ENCODE results near the gene PKNOX2.

The PKNOX2 gene

DNA sequence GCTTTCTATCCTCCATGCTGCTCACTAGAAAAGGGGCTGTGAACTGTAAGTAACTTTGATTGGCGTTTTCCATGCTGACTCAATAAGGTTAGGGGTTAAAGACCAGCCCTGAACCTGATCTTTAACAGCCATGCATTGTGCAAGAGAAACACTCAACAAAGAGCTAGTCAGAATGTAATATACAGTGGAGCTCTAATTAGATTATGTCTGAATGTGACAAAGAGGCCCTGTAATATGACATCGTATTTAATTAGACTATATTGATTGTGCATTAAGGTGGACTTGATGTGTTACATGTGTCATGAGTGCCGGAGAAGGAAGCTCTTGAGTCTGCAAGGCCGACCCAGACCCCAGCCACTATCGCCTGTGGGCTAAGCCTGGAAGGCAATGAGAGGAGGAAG lies 70.5 kb downstream of the PKNOX2 start:
- DNase-seq (ENCODE audit: low spot score) = no peak

DNA sequence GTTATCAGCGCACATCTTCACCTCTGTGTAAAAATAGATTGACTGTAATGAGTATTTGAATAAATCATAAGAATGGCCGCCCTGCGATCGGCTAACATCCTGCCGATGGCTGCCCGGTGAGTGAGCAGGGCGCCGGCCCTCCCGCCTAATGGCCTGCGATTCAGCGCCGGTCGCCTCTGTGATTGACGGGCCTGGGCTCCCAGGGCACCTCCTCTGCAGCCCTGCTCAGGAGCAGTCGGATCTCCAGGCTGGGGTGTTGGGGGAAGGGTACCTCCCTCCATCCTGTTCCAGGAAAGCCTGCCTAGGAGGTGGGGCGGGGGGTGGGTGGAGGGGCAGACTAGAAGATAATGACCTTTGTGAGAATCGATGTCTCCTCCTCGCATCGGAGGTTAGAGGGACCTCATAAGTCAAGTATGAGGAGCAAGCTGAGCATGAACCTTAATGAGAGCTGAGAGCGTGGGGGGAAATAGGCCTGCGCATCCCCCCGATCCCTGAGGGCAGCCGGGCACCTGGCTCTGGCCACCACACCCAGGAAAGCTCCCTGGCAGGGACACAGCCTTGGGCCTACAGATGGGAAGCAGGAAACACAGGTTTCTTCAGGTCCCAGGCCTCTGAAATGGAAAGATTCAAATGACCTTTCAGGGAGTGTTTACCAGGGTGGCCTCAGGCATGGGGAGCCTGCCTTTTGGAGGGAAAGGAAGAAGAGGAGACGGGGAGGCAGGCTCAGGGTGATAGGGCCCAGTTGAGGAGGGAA lies 71.7 kb downstream of the PKNOX2 start:
- DNase-seq (ENCODE audit: low spot score) = no peak

DNA sequence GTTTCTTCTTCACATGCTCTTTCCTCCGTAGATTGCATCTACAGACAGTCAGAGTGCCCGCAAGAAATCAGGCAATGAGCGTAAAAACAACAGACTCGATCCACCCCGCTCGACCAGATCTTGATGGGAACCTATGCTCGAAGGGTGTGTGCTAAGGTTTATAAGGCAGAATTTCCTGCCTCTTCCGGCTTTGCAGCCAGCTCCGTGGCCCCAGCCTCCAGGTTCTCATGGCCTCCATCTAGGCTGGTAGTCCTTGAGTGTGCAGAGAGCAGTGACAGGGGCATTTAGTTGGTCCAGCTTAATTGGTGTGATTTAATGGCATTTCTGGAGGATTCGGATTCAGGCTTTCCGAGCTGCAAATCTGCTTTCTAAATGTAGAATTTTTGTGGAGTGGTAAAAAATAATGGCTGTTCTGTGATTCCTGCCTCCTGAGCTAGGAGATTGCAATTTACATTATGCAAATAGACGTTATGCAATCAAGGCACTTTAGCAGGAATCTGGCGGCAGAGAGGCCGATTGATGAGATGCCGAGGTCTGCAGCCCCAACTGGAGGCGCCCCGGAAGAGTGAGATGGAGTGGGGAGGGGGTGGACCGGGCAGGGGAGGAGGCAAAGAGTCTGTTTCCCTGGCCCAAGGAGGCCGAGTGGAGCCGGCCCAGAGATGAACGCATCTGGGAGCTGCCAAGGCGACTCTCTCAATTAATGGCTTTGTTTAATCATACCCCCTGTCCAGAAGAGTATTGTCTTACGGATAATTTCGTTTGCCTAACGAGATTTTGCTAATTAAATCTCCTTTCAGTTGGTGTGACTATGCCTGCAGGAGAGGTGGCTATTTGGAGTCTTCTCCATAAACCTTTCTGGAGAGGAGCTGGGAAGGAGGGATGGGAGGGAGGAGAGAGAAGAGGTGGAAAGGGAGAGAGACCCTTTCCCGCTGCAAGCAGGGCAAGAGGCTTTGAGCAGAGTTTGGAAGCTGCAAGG lies 75.3 kb downstream of the PKNOX2 start:
- DNase-seq (ENCODE audit: low spot score) = no peak

DNA sequence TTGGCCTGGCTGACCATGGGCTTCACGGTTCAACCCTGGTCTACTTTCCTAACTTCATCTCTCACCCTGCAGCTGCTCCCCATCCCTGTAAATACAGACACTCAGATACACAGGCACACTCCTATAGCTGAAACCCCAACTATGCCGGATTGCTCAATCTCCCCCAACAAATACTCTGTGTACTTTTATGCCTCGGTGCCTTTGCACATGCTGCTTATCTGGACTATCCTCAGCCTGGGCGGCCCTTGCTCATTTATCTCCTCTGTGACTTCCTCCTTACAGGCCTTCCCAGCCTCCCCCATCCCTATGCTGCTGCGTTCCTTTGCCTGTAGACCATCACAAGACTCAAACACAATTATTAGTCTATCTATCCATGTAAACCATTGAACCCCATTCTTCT lies 76.6 kb downstream of the PKNOX2 start:
- no peak for DNase-seq (ENCODE audit: low spot score)

DNA sequence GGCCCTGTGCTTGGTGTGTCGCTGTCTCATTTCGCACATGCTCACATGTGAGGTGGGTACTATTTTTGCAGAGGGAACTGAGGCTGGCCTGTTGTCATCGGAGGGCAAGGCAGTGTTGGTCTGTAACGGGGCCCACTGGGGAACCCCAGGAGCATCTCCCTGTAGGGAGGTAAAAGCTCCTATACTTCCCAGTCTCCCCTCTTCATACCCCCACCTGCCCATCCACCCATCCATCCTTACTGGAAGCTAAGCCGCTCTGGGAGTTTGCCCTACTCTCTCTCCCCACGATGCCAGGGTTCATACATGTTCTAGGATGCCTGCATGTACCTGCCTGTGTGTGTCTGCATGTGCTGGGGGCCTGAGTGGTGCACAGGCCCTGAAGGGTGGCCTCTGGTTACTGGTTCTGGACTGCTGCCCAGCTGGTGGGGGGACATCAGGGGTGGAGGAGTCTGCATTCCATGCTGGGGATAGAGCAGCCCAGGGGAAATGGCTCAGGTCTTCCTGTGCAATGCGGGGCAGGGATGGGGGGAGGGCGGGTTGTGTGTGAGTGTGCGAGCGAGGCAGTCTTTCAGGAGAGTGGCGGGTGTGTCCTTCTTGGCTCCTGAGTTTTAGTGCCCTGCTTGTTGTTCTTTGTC lies 77.7 kb downstream of the PKNOX2 start:
- DNase-seq (ENCODE audit: low spot score) = no peak

DNA sequence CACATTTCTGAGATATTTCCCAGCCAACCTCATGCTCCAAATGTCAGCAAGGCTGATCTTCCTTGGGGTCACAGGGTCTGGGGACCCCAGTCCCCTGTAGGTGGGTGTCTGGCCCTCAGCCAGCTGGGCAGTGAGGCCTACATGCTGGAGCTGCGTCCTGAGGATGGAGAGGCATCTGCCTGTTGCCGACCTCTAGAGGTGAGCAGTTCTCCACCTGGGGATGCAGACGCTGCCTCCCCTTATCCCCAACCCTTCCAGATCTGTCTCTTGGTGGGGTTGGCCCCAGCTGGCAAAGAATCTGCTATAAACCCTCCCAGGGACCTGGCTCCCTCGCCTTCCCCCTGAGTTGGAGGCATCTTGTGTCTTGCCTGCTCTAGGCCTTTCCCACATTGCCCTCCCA lies 79.6 kb downstream of the PKNOX2 start:
- DNase-seq (ENCODE audit: low spot score) = no peak

DNA sequence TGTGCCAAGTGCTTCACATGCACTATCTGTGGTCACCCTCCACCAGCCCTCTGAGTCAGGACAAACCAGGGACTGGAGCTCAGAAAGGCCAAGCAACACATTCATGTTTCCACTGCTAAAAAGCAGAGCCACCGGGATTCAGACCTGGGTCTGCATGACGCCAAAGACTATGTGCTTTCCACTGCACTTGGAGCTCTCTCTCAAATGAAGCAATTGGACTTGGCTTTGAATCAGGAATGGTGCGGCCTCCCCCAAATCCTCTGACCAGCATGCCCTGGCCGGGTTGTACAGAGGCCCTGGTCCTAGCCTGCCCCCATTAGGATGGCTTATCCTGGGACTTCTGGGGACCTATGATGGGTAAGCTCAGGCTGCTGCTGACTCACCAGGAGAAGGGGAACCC lies 80.7 kb downstream of the PKNOX2 start:
- no peak for DNase-seq (ENCODE audit: low spot score)

DNA sequence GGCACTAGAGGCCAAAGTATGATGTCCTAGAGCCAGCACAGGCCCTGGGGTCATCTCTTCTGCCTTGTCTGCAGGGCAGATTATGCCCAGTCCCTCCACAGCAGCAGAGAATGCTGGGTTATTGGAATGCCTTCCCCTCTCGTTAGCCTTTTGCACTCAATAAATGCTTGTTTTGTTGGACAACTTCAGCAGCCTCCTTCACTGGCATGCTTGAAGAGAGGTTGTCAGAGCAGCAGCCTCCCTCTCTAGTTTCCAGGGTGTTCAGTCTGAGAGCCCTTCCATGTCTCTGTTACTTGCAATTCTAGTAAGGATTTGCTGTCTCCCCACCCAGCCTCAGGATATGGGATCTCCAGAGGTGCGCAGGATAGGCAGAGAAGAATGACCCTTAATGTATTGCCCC lies 82.9 kb downstream of the PKNOX2 start:
- no peak for DNase-seq (ENCODE audit: low spot score)

DNA sequence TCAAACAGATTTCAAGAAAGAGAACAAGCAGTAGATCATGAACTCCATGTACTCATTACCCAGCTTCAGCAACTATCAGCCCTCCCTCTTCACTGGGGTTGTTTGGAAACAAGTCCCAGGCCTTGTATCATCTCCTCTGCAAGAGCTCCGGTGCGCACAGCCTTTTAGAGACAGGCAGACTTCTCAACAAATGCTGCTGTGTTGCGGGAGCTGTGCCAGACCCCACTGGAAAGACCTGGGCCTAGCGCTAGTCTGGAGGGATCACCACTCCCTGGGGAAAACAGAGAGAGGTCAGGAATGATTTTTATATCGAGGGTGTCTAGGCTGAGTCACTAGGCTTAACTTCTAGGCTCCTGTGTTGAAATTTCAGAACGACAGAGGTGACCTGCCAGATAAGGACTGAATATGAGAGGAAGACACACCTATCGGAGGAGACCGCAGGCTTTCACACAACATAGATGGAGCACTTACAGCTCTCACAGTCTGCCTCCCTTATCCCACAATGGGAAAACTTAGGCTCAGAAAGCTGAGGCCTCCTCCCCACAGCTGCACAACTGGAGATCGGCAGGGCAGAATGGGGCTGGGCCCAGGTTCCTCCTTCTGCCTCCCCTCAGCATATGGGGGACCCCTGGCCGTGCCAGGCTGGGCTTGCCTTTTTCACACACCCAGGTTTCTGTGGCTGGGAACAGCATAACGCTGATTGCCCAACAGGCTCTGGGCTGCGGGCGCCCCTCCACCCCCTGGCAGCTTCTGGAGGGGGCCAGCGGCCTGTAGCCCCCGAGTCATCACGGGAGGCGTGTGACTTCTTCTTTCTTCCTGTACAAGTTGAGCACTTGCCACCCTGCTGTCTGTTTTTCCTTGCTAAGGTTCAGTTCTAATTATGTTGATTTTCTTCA lies 86.0 kb downstream of the PKNOX2 start:
- DNase-seq (ENCODE audit: low spot score) = no peak

DNA sequence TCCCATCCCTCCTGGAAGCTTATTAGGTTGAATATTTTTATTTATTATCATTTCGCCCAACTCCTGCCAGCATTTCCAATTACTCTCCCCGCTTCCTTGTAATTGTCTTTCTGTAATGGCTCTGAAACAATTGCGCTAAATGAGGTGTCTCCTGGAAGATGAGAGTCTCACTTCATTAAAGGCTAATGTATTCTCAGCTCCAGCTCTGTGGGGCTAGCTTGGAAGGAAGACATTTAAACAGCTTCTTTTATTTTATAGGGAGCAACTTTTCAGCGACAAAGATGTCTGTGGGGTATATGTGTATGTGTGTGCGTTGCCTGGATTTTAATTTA lies 86.6 kb downstream of the PKNOX2 start:
- DNase-seq (ENCODE audit: low spot score) = no peak

DNA sequence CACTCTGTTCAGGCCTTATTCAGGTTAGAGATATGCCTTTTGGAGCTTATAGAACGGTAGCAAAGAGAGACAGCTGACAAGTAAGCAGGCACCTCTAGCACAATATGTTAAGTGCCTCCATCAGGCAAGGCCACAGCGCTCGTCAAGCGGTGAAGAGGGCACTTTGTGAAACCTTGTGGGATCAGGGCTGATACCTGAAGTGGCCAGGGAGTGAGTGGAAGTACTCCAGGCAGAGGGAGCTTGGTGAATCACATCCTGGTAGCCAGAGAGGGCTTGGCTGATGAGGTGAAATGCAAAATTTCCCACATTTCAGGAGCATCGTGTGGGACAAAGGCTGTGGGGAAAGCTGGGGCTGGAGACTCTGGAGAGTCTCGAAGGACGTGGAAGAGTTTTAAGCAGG lies 87.4 kb downstream of the PKNOX2 start:
- DNase-seq (ENCODE audit: low spot score) = no peak

DNA sequence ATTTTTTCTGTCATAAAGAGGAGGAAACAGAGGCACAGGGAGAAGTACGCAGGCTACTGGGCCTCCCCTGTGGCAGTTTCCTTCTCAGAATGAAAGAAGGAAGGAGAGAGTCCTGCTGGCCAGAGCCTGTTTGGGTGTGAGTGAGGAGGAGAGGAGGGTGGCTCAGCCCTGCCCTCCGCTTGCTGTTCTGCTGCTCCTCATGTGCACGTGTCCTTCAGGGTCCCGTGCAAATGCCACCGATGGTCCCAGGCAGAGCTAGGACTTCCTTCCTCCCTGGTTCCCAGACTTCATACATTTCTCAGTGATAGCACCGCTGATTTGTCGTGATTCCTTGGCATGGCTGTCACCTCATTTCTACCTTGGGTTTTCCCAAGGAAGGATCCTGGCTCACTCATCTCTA lies 88.7 kb downstream of the PKNOX2 start:
- no peak for DNase-seq (ENCODE audit: low spot score)

DNA sequence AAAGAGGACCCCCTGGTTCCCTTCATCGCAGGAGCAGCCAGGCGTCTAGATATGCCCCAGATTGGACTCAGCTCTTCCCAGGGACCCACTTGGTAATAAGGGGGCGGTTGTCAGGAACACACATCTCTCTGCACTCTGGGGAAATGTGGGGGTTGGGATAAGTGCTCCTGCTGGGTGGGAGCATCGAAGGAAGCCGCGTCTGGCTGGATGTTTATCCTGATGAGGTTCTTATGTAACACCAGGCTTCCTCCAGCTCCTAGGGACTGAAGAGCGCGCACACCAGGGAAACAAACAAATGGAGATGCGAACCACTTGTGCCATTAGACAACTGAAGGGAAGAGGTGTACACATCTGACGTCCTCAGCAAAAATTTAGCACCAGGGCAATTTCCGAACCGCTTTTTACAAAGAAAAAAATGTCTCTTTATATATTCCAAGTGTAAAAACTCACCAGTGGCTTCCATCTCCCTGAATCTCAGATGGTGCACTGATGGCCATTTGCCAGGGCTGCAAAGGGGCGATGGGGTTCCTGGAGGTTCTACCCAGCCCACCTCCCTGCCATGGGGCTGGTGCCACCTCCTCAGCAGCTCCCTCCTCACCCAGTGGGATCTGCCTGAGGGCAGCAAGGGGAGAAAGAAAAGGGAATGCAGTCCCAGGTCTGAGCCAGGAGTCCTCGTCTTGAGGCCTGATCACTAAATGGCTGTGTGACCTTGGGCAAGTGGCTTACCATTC lies 89.4 kb downstream of the PKNOX2 start:
- DNase-seq (ENCODE audit: low spot score) = no peak

DNA sequence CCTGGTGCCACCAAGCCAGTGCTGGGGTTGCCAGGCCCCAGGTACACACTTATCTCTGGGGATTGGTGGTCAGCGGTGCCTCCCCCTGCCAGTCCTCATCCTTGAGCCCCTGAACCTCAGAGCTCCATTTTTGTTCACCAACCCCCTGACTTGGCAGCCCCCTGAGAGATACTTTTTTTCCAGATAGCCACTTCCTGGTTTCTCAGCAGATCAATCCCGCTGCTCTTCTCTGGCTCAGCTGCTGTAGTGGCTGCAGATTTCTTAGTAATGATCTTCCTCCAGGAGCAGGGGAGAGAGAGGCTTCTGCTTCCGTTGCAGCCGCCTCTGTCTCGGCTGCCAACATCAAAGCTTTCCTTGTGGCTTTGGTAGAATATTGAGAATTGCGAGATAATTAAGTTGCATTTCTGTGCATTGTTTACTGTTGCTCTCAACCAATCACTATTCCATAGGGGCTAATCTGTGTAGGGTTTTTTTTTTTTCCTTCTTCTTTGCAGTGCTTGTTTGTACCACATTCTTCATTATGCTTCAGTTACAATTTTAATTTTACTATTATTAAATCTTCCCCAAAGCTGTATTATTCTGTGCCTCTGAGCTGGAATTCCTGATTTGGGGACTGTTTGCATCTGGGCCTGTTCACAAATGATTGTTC lies 92.1 kb downstream of the PKNOX2 start:
- DNase-seq (ENCODE audit: low spot score) = no peak

DNA sequence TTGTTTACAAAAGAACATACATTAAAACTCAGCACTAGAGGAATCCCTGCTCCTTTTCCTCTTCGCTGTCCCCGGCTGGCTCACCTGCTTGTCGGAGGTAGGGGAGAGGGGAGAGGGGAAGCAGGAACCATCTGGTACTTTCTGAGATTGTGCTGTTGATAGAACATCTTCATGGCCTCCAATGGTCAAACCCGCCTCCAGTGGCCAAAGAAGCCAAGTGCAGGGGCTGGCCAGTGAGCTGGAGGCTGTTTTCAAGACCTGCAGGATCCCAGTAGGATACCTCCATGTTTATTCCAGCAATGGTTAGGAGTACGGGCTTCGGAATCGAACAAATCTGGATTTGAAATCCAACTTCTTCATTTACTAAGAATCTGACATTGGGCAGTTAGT lies 92.6 kb downstream of the PKNOX2 start:
- DNase-seq (ENCODE audit: low spot score) = no peak

DNA sequence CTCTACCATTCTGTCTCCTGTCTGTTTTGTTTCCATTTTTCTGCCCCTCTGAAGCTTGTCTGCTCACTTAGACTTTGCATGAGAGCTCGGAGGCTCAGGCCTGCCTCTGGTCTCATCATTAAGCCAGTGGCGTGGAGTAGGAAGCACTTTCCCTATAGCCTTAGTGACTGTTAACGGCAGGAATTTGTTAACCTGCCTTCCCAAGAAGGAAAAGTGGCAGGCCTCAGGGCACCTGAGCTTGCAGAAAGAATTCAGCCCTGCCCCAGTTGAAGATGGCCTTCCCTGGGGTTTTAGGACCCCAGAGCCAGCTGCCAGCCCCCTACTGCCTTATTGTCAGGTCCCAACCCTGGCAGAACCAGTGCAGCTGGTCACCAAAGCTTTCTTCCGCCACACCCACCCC lies 93.2 kb downstream of the PKNOX2 start:
- DNase-seq (ENCODE audit: low spot score) = no peak

DNA sequence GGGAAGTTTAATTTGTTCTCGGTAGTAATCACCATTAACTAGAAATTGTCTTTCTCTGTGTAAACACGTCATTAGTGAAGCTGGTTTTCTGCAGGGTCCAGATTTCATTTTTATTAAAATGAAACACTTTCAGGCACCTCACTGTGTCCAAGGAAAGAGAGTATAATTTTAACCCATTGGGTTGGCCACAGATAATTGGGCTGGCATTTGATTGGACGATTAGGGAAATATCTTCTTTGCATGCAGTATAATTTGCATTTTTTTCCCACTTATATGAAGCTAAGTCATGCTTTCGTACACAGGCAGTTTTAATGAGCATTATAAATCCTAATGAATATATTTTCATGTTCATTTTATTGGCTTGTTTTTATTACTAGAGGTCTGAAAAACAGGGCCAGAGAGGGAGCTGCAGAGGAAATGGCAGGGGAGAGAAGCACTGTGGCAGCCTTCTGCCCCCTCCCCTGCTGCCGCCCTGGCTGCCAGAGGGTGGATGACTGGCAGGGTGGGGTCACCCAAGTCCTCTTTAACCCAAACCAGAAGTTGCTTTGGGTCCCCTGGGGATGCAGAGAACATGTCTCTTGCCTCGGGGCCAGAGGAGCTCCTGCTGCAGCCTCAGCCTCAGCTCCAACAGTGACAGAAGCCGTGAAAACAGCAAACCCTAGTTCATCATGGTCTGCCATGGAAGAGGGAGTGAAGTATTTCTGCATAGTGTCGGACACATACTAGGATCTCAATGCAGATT lies 93.9 kb downstream of the PKNOX2 start:
- DNase-seq (ENCODE audit: low spot score) = no peak

DNA sequence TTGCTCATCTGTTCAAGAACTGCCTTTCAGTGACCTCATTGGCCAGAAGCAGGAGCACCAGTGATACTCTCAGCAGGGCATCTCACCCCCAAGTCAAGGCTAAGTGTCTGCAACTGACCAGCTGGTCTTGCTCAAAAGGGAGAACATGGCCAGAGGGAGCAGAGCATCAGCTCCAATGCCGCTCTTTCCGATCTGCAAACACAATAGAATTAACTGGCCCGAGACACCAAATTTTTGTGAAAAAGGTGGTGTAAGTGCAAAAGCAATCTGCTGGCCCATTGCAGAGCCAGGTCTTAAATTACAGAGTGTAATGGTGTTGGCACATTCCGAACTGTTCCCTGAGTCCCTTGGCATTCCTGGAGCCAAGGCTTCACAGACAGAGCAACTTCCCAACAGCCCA lies 97.0 kb downstream of the PKNOX2 start:
- no peak for DNase-seq (ENCODE audit: low spot score)

DNA sequence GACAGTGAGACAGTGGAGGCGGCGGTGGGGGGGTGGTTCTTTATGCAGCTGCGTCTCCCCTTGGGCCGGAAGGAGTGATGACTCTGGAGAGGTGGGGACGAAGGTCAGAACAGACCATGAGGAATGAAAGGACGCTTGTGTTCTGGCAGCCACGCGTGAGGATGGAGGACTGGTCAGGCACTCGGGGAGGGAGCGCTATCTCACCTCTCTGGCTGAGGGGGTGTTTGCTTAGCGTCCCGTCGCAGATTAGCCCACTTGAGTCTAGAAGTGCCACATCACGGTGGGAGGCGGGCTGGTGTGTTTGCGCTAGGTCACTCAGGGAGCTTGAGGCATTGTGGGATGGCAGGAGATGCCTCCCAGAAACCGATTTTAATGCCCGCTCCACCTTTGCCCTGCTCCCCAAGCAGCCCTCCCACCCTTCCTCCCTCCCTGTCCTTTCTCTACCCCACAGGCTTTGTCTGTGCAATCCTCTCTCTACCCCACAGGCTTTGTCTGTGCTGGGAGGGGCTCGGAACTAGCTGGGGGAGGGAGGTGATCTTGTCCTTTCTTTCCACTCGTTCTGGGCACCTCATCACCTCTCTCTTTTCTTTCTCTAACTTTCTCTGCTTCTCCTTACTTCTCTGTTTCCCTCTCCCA lies 97.8 kb downstream of the PKNOX2 start:
- DNase-seq (ENCODE audit: low spot score) = no peak

DNA sequence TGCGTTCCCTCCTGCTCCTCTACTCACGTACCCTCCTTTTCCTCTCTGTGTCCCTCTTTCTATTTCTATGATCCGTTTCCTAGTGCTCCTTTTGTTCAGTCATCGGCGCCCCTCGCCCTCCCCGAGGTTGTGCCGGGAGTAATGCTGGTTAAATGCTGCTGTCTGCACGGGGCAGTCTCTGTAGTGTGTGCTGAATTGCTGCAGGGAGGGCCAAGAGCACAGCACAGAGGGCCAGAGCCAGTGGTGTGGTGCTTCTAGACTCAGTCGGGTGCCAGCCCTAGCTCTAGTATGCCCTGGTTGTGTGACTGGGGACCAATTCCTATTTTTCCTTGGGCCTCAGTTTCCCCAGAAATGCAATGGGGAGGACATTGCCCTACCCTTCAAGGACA lies 98.3 kb downstream of the PKNOX2 start:
- no peak for DNase-seq (ENCODE audit: low spot score)

Measured in LoVo (cell line).